HG03045 (cell line): Measurements from ENCODE around the gene KRT80.

ENCODE experiments used
- ATAC-seq: cut with Tn5 transposase; IDR thresholded peaks from one replicate; pipeline ENCODE4 v1.9.1; 2021; ENCODE audit warnings: mild to moderate bottlenecking, moderate library complexity; ENCODE audit not compliant: unreplicated experiment

KRT80 gene

GRCh38 chr12:52141875-52142274 is 49.9 kb downstream of the KRT80 start:
- no peak for ATAC-seq

GRCh38 chr12:52141306-52141705 is 50.5 kb downstream of the KRT80 start:
- no peak for ATAC-seq

GRCh38 chr12:52139579-52140062 is 52.2 kb downstream of the KRT80 start:
- ATAC-seq: no peak

- ATAC-seq: no peak
These were observed 52.7 kb downstream of the KRT80 start for GRCh38 chr12:52139147-52139546.

GRCh38 chr12:52137746-52138145 is 54.1 kb downstream of the KRT80 start:
- no peak for ATAC-seq

- ATAC-seq: no peak
These were observed 59.1 kb downstream of the KRT80 start for GRCh38 chr12:52132754-52133161.

- ATAC-seq: no peak
These were observed 61.1 kb downstream of the KRT80 start for GRCh38 chr12:52130711-52131110.

- ATAC-seq: no peak
These were observed 63.9 kb downstream of the KRT80 start for GRCh38 chr12:52127683-52128450.

- no peak for ATAC-seq
These were observed 64.9 kb downstream of the KRT80 start for GRCh38 chr12:52126605-52127578.

GRCh38 chr12:52126050-52126604 is 65.7 kb downstream of the KRT80 start:
- no peak for ATAC-seq

- no peak for ATAC-seq
These were observed 66.3 kb downstream of the KRT80 start for GRCh38 chr12:52125476-52125900.

- no peak for ATAC-seq
These were observed 68.2 kb downstream of the KRT80 start for GRCh38 chr12:52123487-52124186.

GRCh38 chr12:52122904-52123303 is 68.9 kb downstream of the KRT80 start:
- no peak for ATAC-seq

GRCh38 chr12:52122540-52122871 is 69.3 kb downstream of the KRT80 start:
- ATAC-seq: no peak

- no peak for ATAC-seq
These were observed 69.8 kb downstream of the KRT80 start for GRCh38 chr12:52121824-52122539.

- no peak for ATAC-seq
These were observed 70.6 kb downstream of the KRT80 start for GRCh38 chr12:52120951-52121823.

GRCh38 chr12:52119398-52120254 is 72.2 kb downstream of the KRT80 start:
- ATAC-seq: no peak
